D341Med (cell line): ENCODE measurements around the gene CDK5RAP3.
"Not testable (repeated sequence)": the region's sequence is repeated elsewhere in the genome, so short reads cannot be mapped to it uniquely, and the experiment has no call there.

ENCODE experiments used
- DNase-seq: peaks from one replicate; pipeline ENCODE4 v3.0.0; 2012; ENCODE audit warnings: low spot score

The CDK5RAP3 gene

DNA sequence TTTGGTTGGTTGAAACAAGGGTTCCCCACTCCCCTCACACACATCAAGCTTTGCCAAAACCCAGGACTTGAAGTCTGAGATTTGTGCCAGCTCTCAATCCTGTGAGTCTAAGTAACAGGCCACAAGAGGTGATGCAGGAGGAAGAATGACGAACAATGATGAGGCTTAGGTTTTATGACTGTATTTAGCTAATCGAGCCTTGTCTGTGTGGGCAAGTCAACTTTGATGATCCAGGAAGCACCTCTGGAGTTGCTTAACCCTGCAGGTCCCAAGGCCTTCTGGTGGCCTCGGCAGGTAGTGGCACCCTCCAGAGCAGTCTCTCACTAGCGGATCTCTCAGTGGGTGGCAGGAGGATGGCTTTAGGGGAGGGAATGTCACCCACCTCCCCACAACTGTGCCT, 28.7 kb downstream of the CDK5RAP3 start:
- DNase-seq, result peak; percentile 42

DNA sequence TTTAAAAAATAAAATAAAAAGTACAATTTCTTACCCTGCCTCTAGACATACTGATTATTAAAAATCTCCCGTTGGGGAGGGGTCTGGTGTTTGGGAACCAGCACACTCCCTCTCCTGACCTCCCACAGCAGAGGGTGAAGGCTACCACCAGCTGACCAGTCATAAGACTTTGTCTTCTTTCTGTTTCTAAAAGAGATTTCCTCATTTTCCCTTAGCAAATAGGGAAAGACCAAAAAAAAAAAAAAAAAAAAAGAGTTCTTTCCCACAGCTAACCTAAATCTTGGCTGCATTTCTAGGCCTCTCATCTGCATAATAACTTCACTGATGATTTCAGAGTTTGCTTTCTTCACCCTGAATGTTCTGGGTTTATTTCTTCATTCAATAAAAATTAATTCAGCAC, 30.3 kb downstream of the CDK5RAP3 start:
- no peak for DNase-seq

DNA sequence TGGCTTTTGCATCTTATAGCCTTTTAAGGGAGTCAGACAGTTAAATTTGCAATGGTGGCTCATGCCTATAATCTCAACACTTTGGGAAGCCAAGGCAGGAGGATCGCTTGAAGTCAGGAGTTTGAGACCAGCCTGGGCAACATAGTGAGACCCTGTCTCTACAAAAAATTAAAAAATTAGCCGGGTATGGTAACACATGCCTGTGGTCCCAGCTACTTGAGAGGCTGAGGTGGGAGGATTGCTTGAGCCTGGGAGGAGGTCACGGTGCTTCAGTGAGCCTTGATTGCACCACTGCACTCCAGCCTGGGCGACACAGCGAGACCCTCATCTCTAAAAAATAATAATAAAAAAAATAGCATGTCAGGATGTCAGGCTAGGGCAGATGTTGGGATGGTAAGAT, 30.7 kb downstream of the CDK5RAP3 start:
- not testable (repeated sequence) for DNase-seq

DNA sequence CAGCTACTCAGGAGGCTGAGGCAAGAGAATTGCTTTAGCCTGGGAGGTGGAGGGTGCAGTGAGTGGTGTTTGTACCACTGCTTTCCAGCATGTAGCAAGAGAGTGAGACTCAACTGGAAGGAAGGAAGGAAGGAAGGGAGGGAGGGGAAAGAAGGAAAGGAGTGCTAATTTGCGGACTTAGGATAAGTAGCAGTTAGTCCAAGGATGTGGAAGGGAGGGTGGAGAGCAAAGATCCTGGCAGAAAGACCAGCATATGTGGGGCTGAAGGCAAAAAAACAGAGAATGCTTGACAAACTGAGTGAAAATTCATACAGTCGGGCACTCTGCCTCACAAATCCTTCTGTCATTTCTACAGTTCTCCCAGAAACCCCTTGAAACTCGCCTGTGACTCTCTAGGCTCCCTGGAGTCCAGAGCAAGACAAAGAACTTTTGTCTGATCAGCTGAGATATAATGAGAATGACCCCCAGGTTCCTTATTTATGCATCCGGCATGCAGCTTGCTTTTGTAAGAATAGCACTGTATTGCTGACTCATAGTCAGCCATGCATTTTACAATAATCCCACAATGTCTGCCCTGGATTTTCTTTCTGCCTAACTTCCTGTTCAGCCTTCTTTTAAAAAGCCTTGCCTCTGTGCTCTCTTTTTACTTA, 31.5 kb downstream of the CDK5RAP3 start:
- peak; percentile 41 for DNase-seq

DNA sequence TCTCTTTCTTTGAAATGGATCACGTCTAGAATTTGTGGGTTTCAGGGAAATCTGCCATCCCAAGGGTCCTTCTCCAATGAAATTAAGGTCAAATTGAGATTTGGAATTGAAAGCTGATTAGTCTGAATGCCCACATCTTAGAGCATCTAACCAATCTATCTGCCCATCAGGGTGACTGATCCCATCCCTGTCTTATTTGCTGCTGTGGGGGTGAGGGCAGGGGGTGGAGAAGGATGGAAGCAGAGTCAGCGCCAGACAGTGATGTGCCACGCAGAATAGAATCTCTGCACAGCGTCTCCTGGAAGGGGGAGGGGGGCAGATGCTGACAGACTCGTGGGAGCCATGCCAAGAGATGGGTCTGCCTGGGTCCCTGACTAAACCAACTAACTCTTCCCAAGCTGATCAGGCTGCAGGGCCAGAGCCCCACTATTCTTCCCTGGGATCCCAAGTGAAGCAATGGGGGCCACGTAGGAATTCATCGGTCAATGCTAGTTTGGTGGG, 32.1 kb downstream of the CDK5RAP3 start:
- peak; percentile 81 for DNase-seq

DNA sequence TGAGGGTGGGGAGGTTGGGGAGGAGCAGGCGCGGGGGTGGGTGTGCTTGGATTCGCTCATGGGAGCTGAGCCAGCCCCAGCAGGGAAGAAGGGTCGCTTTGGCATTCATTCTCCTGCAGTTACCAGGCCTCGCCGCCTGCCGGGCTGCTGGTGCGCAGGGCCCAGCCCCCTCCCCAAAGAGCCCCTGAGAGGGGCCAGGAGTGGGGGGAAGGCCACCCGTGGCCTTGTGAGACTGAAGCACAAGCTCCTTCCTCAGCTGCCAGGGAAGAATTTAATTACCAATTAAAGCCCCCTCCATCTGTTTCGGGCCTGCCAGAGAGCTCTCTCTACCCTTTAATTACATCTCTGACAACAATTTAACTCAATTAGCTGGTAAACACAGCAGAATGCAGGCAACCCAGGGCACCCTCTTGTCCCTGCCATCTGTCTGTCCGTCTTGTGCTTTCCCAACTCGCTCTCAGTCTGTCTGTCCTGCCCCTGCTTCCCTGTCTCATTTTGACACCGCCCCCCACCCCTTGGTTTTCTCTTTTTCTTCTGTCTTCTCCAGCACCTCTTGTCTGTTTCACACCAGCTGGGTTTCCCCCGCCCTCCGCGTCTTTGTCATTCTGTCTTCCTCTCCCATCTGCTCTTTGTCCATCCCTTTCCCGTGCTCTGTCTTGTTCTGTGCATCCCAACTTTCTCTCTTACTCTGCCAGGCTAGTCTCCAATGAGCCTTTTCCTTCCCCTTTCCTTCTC, 32.7 kb downstream of the CDK5RAP3 start:
- DNase-seq, result peak; percentile 93

DNA sequence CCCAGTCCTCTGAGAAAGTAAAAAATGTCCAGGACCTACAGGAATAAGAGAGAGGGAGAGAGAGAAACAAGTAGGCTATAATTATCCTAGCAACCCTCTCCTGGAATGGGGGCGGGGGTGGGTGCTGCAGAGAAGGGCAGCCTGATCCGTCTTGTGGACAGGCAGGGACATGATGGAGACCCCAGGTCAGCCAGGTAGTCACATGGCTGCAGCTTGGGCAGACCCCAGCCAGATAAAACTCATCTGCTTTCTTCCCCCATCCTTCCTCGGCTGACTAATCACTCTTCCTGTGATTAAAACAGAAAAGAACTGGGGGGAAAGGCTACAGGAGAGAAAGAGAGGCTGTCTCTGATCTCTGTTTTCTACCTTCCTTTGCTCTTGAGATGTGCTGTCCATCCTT, 34.1 kb downstream of the CDK5RAP3 start:
- no peak for DNase-seq

DNA sequence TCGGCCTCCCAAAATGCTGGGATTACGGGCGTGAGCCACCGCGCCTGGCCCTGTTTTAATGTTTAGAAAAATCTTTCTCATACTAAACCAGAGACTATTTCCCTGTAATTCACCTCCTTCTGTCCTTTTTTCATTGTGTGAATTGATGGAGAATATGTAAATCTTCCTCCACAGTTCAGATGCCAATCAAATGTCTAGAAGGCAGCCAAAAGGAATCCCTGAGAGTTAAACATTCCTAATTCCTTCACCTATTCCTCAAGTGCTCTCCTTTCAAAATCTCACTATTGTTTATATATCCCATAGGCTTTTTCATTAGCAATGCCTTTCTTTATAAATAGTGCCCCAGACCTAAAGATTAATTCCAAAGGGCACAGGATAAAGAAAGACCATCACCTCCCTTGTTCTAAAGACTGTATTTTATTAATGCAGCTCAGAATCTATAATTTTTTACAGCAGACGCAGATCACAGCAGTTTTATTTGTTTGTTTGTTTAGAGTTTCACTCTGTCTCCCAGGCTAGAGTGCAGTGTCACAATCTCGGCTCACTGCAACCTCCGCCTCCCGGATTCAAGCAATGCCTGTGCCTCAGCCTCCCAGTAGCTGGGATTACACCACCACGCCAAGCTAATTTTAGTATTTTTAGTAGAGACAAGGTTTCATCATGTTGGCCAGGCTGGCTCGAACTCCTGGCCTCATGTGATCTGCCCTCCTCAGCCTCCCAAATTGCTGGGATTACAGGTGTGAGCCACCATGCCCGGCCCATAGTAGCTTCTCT, 36.2 kb downstream of the CDK5RAP3 start:
- no peak for DNase-seq

DNA sequence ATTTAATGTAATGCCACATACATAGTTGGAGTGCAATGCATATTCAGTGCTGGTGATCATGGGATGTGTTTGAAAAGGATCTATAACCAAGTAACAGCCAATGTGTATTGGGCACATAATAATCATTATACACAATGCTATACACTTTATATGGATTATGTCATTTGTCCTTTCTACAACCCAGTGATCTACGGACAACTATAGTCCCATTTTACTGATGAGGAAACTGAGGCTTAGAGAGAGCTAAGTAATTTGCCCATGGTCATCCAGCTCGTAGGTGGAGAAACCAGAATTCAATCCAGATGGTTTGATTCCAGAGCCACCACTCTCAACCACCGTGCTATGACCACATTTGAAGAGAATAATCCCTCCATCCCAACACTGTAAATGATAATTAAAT, 39.3 kb downstream of the CDK5RAP3 start:
- no peak for DNase-seq

DNA sequence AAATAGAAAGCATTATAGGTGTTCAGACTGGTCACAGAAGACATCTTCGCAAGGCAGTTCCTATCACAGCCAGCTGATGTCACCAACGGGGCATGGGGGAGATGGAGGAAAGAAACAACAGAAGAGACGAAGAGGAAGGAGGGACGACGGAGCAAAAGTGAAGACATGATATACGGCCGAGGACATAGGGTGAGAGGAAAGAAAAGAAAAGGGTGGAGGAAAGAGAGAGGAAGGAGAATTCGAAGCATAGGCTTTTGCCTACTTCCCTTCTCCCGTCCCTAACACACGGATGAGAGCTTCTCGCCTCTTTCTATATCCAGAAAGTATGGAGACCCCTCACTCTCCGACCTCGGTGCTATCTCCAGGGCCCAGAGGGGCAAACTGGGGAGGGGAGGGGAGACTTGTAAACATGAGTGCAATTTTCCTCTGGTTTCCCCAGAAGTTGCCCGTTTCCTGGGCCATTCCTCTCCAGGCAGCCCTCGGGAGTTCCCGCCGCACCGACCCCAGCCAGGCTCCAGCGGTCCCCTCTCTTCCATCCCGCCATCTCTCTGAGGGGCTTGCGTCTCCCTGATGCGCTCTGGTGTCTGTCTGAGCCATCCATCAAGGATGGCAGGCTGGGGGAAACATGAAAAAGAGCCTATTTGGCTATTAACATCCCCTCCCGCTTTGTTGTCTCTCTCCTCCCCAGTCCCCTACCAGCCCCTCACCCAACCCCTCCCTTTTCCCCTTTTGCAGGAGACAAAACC, 40.7 kb downstream of the CDK5RAP3 start:
- DNase-seq, result peak; percentile 76

DNA sequence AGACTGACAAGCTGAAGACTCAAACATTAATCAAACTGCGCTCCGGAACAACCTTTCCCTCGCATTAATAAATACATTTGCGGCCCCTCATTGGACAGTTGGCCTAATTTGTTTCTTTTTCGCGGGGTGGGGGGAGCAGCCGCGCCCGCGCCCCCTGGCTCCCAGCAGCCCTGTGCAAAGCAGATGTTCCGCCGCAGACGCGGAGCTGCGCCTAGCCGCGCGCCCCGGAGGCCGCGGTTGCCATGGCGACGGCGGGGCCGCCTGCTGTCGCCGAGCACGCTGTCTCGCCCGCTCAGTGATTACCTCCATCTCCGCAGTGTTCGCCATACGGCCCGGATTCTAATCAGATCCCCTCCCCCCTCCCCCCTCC, 41.2 kb downstream of the CDK5RAP3 start:
- DNase-seq, result peak; percentile 99

DNA sequence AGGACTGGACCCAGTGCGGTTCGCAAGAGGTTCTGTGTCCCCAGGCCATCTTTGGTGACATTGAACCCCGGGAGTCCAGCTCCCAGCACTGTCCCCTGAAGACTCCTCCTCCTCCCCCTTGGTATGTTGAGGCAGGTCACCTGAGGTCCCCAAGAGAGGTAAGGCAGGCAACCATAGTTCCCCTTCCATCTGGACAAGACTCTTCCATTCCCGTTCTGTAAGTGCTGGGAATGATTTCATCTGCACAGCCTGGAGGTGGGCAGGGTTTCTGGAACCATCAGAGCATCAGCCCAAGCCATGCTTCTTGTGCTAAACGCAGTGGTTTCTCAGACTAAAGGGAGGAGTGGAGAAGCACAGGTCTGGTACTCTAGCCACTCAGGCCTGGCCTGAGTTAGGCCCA, 41.7 kb downstream of the CDK5RAP3 start:
- DNase-seq, result peak; percentile 38

DNA sequence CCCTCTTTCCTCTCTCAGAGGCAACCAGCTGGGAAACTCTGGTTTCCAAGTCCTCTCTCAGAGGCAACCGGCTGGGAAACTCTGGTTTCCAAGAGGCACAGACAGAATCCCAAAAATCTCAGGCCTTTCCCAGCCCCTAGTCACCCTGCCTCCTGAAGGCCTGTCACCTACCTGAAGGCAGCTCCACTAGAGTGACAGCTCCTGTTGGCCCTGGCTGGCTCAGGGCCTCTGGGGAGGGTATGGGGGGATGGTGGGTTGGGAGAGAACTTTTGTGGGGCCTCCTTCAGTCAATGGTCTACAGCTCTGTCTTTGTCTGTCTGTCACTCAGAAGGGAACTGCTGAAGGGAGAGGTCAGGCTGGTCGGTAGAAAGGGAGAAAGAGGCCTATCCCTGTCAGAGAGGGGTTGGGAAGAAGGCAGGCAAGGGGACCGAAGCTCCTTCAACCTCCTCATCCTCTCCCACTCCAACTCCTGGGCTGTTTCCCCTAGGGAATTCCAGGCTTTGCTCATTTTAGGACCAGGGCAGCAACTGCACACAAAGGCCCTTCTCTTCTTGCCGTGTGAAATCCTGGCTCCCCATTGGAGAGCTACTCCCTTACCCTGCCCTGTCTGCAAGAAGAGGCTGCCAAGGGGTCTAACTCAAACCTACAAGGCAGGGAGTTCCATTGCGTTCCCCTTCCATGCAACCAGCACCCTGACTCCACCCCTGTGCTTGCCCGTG, 43.1 kb downstream of the CDK5RAP3 start:
- DNase-seq, result peak; percentile 27

DNA sequence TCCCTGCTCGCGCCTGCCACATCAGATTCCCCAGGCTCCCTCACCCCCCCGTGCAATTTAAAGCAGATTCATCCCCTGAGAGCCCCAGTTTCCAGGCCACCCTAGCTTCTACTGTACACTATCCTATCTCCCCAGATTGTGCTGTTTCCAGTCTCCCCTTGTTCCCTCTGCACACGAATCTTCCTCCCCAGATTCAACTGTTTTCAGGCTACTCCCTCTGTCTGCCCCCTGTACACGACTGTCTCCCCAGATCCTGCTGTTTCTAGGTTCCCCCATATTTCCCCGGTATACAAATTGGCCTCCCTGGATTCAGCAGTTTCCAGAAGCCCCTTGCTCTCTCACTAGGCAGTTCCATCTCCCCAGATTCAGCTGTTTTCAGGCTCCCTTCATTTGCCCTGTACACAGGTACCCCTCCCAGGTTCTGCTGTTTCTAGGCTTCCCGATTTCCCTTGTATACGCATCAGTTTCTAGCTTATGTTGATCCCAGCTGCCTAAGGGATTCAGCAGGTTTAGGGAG, 43.7 kb downstream of the CDK5RAP3 start:
- DNase-seq, result peak; percentile 84

DNA sequence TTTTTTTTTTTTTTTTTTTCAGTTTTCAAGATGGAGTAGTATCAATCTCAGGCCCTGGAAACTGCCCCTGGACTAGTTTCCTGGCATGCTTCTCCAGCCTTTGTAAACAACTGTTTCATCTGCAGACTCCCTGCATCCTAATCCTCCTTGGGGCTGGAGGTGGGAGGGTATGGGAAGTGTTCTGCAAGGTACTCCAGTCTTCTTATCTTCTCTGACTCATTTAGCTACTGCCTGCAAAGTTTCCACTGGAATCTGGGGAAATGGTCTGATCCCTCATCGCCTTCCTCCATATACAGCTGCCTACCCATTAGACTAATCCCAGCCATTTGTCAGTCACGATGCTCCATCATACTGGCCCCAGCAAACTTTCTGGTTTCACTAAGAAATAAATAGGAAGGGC, 45.2 kb downstream of the CDK5RAP3 start:
- DNase-seq, result peak; percentile 42

DNA sequence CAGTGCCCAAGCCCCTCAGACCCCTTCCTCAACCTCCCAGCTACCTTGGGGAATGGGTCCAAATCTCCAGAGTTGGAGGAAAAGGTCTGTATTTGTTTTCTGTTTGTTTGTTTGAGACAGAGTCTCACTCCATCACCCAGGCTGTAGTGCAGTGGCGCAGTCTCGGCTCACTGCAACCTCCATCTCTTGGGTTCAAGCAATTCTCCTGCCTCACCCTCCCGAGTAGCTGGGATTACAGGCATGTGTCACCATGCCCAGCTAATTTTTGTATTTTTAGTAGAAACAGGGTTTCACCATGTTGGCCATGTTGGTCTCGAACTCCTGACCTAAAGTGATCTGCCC, 46.9 kb downstream of the CDK5RAP3 start:
- DNase-seq, result not testable (repeated sequence)

DNA sequence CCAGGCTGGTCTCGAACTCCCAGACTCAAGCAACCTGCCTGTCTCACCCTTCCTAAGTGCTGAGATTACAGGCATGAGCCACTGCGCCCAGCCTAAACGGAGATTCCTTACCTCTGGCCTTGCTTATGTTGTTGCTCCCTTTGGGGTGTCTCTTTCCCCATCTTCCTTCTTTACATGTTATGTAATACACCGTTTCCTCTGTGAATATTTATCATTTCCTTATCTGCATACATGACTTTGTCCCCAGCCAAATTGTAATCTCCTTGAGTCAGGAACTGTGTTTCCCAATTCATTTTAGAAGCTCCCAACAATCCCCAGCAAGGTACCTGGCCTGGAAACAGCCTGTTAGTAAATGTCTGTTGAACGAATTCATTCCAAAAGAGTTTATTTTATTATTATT, 51.0 kb downstream of the CDK5RAP3 start:
- DNase-seq, result no peak

DNA sequence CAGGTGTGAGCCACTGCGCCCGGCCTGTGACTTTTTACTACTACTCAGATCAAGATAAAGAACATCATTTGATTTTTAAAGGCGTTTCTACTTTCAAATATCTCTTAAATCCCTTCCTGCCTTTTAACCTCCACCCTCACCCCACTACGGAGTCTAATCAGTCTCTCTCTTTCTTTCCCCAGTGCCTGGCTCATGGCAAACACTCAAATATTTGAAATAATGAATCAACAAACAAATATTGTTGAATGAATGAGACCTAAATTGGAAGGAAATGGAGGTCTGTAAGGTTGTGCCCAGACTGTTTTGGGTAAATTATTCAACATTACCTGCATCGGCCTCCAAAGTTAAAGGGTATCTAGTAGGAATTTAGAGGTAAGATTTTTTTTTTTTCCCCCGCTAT, 52.0 kb downstream of the CDK5RAP3 start:
- no peak for DNase-seq

DNA sequence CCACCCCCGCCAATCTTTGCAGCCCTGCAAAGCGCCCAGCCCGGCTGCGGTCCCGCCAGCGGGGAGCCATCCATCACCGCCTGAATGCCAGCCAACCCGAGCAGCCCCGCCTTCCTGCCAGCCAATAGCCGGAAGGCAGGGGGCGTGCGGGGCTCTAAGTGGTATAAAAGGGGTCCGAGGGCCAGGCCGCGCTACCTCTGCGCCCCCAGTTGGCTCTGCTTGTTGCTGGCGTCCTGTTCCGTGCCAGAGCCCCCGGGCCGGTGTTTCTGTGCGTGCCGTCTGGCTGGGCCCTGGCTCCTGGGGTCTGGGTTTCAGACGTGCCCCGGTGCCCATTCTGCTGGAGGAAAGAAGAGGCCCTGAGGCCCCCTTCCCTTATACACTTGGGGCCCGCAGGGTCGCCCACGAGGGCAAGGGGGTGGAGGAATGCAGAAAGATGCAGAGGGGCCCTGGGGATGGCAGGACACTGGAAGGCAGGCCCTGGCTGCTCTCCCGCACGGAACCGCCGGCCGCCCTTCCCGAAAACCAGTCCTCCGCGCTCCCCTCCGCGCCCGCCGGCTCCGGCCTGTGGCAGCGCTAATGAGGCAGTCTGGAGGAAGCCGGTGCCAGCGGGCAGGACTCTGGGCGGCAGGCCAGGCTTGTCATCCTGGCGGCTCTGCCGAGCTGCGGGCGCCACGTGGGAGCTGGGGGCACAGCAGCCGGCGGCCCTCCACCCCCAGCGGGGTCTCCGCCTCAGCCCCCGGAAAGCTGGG, 52.7 kb downstream of the CDK5RAP3 start:
- peak; percentile 81 for DNase-seq

DNA sequence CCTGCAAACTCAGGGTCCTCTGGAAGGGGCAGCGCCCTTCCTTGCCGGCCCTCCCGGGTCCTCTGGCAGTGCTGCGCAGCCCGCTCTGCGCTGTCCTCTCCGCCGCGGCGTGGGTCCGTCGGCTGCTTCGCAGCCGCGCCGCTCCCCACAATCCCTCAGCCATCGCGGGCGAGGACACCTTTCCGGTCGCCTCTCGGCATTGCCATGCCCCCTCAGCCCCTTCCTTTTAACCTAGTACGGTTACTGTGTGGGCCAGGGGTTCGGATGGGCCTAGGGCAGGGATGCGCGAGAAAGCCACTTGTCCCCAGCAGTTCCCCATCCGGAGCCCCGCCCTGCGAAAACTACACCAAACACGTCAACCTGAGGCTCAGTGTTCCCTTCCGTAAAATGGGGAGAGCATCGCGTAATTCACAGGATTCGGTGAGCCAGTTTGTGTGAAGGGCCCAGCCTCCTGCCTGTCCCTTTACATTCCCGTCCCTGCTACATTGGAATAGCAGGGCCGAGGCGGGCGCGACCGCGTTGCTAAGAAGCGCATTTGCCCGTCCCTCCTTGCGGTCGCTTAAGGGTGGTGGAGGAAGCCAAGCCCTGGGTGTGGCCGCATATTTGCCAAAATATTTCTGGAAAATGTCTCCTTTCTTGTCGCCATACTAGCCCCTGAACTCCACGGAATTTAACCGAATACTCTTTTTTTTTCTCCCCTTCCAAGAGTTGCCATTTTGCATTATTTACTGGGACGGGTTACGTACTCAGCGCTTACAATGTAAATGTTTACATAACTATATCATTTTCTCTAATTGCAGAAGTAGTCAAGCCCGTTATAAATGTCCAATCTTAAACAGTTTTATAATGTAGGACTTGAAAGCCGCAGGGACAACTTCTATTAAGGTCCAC, 53.5 kb downstream of the CDK5RAP3 start:
- peak; percentile 49 for DNase-seq
